OCI-M2 (cell line): Measurements from ENCODE around the gene ANKDD1B.

Experiments used
- DNase-seq: peaks from one replicate; lab custom pipeline; 2025; ENCODE audit not compliant: unreplicated experiment; lab: John Stamatoyannopoulos, UW

Gene ANKDD1B

GRCh38 chr5:75659791-75660450, 48.7 kb downstream of the ANKDD1B start:
- no peak for DNase-seq

DNA sequence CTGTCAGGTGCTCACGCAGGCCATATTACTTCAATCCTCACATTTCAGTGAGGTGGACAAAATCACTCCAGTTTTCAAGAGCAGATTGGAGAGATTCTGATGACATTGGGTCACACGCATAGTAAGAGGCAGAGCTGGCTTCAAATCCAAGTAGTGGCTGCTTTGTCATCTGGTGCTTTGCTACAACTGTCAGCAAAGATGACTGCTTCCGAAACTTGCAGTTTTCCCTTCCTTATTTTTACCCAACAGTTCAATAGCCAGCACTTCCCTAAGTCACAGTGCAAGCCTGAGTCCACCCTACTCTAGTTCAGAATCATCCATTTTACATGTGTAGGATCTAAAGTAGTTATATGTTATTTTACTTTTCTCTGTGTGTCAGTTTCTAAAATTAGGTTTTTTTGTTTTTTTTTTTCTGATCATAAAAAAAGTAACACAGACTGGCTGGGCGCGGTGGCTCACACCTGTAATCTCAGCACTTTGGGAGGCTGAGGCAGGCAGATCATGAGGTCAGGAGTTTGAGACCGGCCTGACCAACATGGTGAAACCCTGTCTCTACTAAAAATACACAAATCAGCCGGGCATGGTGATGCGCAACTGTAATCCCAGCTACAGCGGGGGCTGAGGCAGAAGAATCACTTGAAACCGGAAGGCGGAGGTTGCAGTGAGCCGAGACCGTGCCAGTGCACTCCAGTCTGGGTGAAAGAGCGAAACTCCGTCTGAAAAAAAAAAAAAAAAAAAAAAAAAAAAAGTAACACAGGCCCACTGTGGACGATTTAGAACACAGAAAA, 49.6 kb downstream of the ANKDD1B start:
- no peak for DNase-seq

DNA sequence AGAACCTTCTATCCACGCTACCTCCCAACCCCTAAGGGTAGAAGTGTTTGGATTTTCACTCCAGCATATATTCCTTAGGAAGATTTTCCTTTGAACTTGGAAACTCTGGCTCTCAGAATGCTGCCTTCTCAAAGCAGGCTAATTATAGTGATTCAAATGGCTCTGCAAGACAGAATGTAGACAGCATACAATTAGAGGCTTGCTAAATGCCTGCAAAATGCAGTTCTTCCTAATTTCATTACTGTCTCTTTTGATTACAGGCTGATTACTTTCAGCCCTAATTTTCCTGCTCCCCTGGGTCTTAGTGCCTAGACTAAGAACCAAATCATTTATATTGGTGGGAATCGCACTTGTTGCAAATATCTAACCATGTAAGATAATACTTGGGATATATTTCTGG, 50.8 kb downstream of the ANKDD1B start:
- DNase-seq, result no peak

DNA sequence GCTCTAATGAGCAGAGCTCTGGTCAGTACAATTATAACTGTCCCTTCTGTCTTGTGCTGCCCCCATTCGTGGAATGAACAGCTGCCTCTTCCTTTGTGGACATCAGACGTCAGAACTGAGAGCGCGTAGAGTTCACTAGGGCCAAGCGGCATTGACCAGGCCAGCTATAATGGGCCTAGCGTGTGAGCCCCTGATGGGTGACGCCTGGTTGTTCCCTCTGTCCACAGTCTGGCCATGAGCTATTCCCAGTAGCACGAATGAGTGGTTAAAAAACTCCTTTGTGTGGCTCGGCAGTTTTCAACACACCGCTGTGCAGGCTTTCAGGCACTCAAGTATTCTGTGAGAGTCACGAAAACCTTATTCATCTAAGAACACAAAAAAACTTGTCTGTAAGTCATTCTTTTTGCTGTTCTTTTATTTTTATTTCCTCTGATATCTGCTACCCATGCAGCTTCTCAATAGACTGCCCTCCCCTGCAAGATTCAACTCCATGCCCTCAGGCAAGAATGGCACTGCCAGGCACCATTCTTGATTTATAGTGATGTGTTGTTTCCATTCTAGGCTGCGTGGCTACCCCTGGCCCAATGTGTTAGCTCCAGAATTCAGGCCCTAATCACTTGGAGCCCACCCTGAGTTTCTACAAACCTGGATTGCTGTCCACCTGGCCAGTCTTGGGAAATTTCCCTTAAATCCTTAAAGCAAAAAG, 52.5 kb downstream of the ANKDD1B start:
- no peak for DNase-seq

GRCh38 chr5:75664979-75665378, 53.7 kb downstream of the ANKDD1B start:
- no peak for DNase-seq

- no peak for DNase-seq
Measured at GRCh38 chr5:75666801-75667200, 55.5 kb downstream of the ANKDD1B start.

- no peak for DNase-seq
Measured at GRCh38 chr5:75667586-75667985, 56.3 kb downstream of the ANKDD1B start.

- no peak for DNase-seq
Measured at GRCh38 chr5:75668445-75668844, 57.2 kb downstream of the ANKDD1B start.

- peak; percentile 45 for DNase-seq
Measured at GRCh38 chr5:75668977-75669689, 57.9 kb downstream of the ANKDD1B start.

DNA sequence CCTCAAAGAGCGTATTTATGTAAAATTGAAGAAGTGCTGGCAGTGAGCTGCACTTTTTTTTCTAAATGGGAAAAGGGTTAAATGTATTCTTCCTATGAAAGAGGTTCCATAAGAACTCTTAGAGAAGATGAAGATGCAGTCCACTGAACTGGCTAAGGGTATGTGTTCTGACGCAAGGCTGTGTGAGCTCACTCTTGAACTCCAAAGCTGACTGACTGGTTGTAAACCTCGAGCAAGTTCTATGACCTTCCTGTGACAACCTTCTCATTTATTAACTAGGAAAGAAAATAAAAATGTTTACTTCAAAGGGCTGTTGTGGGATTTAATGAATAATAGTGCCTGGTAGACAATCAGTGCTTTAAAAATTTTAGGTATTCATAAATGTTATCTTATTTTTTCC, 59.3 kb downstream of the ANKDD1B start:
- no peak for DNase-seq

DNA sequence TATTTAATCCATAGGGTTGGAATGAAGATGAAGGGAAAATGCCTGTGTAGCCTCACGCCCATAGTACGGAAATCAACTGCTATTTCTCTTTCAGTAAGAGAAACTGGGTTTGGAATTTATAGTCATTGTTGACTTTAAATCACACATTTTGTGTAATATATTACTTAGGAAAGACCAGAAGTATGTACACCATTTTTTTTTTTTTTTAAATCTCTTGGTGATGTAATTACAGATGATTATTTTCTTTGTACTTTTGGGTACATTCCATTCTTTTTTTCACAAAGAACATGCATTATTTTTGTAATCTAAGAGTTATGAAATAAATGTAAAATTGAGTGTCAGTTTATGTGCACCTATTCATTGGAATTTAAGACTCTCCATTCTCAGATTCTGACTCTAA, 60.3 kb downstream of the ANKDD1B start:
- no peak for DNase-seq

GRCh38 chr5:75672616-75673015, 61.4 kb downstream of the ANKDD1B start:
- DNase-seq, result no peak

GRCh38 chr5:75675783-75676182, 64.5 kb downstream of the ANKDD1B start:
- no peak for DNase-seq

GRCh38 chr5:75677607-75678006, 66.4 kb downstream of the ANKDD1B start:
- no peak for DNase-seq

GRCh38 chr5:75678155-75678554, 66.9 kb downstream of the ANKDD1B start:
- DNase-seq, result no peak

DNA sequence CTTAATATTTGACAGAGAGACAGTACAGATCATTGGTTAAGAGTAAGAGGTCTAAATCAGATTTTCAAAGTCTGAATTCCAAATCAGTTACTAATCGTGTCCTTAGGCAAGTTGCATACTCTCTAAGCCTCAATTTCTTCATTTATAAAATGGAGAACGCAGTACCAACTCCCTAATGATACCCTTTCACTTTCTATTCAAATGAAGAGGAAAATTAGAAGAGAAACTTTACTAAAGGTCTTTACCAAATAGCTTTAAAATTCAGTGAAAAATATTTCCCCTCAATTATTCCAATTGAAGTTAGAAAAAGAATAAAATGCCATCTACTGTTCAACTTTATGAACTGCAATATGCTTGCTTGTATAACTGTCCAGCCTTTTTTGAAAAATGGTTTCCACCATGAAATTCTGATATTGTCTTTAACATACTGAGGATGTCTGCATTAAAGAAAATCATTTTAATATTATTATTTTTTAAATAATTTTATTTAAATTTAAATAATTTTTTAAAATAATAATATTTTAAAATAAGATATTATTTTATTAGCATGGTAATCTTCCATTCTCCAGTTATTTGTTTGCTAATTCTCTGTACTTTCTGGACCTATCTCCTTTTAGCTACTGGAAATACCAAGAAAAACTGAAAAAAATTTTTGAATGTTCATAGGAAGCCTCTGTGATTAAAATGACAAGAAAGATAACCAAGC, 70.0 kb downstream of the ANKDD1B start:
- DNase-seq, result peak; percentile 15

- no peak for DNase-seq
Measured at GRCh38 chr5:75685141-75685540, 73.9 kb downstream of the ANKDD1B start.

DNA sequence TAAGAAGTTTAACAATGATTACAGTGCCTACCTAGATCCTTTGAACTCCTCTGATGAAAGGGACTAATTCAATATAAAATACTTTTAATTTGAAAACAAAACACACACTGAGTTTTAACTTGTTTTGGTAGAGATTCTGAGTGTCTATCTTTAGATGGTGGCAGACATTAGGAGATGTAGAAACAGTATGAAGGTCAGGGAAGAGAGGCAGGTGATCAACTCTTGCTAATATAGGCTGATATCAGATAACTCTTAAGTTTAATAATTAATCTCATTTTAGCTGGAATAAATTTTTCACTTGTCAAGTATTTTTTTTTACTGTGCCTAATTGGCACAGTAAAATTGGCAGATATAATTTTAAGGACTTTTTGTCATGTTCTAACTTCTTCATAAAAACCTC, 75.2 kb downstream of the ANKDD1B start:
- no peak for DNase-seq

DNA sequence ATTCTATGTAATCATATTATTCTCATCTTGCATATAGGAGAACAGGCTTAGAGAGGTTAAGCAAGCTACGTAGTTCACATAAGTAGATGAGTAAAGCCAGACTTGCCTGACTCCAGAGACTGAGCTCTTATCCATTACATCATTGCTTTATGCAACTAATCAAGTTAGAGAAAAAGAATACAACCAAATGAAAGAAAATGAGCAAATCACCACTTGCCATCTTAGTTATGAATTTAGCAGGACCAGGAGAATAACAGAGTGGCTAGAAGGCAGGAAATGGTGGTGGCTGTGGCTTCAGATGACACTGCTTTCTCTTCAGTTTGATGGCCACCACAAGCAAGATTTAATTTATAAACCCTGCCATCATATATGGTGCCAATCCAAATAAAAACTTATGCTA, 79.4 kb downstream of the ANKDD1B start:
- DNase-seq, result no peak

DNA sequence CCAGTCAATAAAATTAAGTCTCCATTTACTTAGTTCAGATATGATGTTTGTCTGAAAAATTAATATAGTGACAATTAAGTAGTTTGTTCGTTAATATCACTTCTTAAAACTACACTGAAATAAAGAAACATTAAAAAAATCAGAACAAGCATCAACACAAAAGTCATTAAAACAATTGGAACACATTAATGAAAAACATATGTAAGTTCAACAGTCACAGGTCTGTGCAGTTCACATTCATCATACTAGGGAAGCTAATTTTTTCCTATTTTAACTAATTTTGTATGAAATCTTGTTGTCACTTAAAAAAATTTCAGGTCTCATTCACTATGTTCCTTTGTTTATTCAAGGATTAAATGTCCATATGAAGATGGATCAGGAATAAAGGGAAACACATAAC, 83.5 kb downstream of the ANKDD1B start:
- no peak for DNase-seq
